Progenitor cell of endocrine pancreas (in vitro differentiated cells): ENCODE measurements around the gene GPR137B. TPM values are rescaled to one million over a fixed set of nuclear protein-coding genes. Genes with fewer than 3 reads are reported as not detected.
A peak's percentile ranks its signal among the peaks of the same experiment; 100 is the strongest.

Experiments
- DNase-seq: peaks from one replicate; pipeline ENCODE4 v3.0.0; 2021; ENCODE audit warnings: low spot score; ENCODE audit not compliant: unreplicated experiment
- H3K27ac Mint-ChIP-seq: 2 replicates; pipeline ENCODE4 v1.8.0; 2021; ENCODE audit warnings: mild to moderate bottlenecking, moderate library complexity, mixed read lengths
- H3K27me3 Mint-ChIP-seq: 2 replicates; pipeline ENCODE4 v1.8.0; 2021; ENCODE audit warnings: mixed read lengths
- H3K36me3 Mint-ChIP-seq: 2 replicates; pipeline ENCODE4 v1.8.0; 2022; ENCODE audit warnings: mixed read lengths; ENCODE audit not compliant: insufficient read depth
- H3K4me1 Mint-ChIP-seq: 2 replicates; pipeline ENCODE4 v1.8.0; 2021; ENCODE audit warnings: low read depth, mixed read lengths
- H3K4me3 Mint-ChIP-seq: 2 replicates; pipeline ENCODE4 v1.8.0; 2021; ENCODE audit warnings: low read depth, mild to moderate bottlenecking, moderate library complexity, mixed read lengths
- H3K9me3 Mint-ChIP-seq: 2 replicates; pipeline ENCODE4 v1.8.0; 2021; ENCODE audit warnings: low read depth, mixed read lengths
- total RNA-seq: library from RNA; stranded (reverse); gene quantifications from 2 replicates; pipeline ENCODE4 v1.2.1, GENCODE V29; 2021
- TF ChIP-seq, protein P1 (sequence below): fragments of 200-600 bp; sonication (generic); IDR thresholded peaks from one replicate; pipeline ENCODE4 v1.5.0; 2021; ENCODE audit warnings: antibody characterized with exemption, mild to moderate bottlenecking; ENCODE audit not compliant: unreplicated experiment

The GPR137B gene
- total RNA-seq, 1 donor from 2014 or later, result 6.9 TPM

GRCh38 chr1:236128646-236129178 lies 13.6 kb upstream of the GPR137B start:
- H3K27me3 Mint-ChIP-seq, result peaks cover 13% of the 10 kb centered on the region
- TF ChIP-seq, protein P1, sequence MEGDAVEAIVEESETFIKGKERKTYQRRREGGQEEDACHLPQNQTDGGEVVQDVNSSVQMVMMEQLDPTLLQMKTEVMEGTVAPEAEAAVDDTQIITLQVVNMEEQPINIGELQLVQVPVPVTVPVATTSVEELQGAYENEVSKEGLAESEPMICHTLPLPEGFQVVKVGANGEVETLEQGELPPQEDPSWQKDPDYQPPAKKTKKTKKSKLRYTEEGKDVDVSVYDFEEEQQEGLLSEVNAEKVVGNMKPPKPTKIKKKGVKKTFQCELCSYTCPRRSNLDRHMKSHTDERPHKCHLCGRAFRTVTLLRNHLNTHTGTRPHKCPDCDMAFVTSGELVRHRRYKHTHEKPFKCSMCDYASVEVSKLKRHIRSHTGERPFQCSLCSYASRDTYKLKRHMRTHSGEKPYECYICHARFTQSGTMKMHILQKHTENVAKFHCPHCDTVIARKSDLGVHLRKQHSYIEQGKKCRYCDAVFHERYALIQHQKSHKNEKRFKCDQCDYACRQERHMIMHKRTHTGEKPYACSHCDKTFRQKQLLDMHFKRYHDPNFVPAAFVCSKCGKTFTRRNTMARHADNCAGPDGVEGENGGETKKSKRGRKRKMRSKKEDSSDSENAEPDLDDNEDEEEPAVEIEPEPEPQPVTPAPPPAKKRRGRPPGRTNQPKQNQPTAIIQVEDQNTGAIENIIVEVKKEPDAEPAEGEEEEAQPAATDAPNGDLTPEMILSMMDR, result no peak
- no peak overlapping the region for H3K4me3 Mint-ChIP-seq
- no peaks in the 10 kb centered on the region for H3K9me3 Mint-ChIP-seq
- DNase-seq, result no peak
- H3K4me1 Mint-ChIP-seq, result peaks cover 12% of the 10 kb centered on the region
- no peak overlapping the region for H3K27ac Mint-ChIP-seq
- no peaks in the 10 kb centered on the region for H3K36me3 Mint-ChIP-seq

- peaks cover 12% of the 10 kb centered on the region for H3K4me1 Mint-ChIP-seq
- DNase-seq, result no peak
These were observed 13.0 kb upstream of the GPR137B start for GRCh38 chr1:236129306-236129705.

GRCh38 chr1:236130372-236130771 lies 12.0 kb upstream of the GPR137B start:
- Mint-ChIP-seq H3K4me3 (no peak overlapping the region), H3K27ac (no peak overlapping the region), H3K27me3 (peaks cover 25% of the 10 kb centered on the region), H3K9me3 (no peaks in the 10 kb centered on the region), H3K36me3 (no peaks in the 10 kb centered on the region), H3K4me1 (peaks cover 13% of the 10 kb centered on the region)
- DNase-seq, result no peak
- TF ChIP-seq, protein P1, result no peak

More at GRCh38 chr1:236129306-236129705, 13.0 kb upstream of the GPR137B start:
- Mint-ChIP-seq H3K36me3 (no peaks in the 10 kb centered on the region), H3K27me3 (peaks cover 16% of the 10 kb centered on the region), H3K9me3 (no peaks in the 10 kb centered on the region), H3K4me3 (no peak overlapping the region), H3K27ac (peak overlapping the region; percentile 53)
- TF ChIP-seq, protein P1, result no peak

DNA sequence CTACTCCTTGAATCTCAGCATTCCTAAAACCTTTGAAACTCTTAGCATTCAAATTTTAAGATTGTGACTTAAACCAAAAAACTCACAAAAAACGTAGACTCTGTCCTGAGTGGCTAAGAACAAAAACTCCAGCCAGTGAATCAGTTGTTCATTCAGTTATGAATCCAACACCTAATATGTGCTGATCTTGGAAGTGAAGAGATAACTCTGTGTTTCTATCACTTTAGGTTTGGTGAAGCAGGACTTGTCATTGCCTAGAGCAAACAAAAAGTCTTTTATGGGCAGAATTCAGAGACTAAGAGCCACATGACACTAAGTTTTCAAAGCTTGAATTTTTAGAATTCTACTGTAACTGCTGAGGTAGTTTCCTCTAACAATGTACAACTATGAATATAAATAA lies 10.4 kb upstream of the GPR137B start:
- no peak overlapping the region for H3K4me3 Mint-ChIP-seq
- DNase-seq, result no peak
- no peak overlapping the region for H3K27ac Mint-ChIP-seq

GRCh38 chr1:236132420-236133046 lies 9.8 kb upstream of the GPR137B start:
- Mint-ChIP-seq H3K4me3 (no peak overlapping the region), H3K27me3 (peaks cover 38% of the 10 kb centered on the region), H3K4me1 (peaks cover 10% of the 10 kb centered on the region), H3K36me3 (no peaks in the 10 kb centered on the region), H3K9me3 (no peaks in the 10 kb centered on the region), H3K27ac (no peak overlapping the region)
- TF ChIP-seq, protein P1, result no peak
- DNase-seq, result no peak

More for the DNA sequence above, 10.4 kb upstream of the GPR137B start:
- Mint-ChIP-seq H3K9me3 (no peaks in the 10 kb centered on the region), H3K4me1 (peaks cover 10% of the 10 kb centered on the region), H3K36me3 (no peaks in the 10 kb centered on the region), H3K27me3 (peaks cover 34% of the 10 kb centered on the region)
- TF ChIP-seq, protein P1, result no peak
